HL-60/S4 treated with phorbol 12-myristate 13-acetate at 8.2 ng/mL for 4 days and 3 days (cell line): ENCODE results near the gene KRTAP3-1.
"Not testable (repeated sequence)": the region's sequence is repeated elsewhere in the genome, so short reads cannot be mapped to it uniquely, and the experiment has no call there.

Experiments used
- in situ Hi-C: fragments of 300-500 bp; cut with MboI; formaldehyde crosslinking; loops from 2 replicates; pipeline ENCODE4 v1.15.0; 2022; ENCODE audit warnings: low sequenced_read_pairs

Gene KRTAP3-1

DNA sequence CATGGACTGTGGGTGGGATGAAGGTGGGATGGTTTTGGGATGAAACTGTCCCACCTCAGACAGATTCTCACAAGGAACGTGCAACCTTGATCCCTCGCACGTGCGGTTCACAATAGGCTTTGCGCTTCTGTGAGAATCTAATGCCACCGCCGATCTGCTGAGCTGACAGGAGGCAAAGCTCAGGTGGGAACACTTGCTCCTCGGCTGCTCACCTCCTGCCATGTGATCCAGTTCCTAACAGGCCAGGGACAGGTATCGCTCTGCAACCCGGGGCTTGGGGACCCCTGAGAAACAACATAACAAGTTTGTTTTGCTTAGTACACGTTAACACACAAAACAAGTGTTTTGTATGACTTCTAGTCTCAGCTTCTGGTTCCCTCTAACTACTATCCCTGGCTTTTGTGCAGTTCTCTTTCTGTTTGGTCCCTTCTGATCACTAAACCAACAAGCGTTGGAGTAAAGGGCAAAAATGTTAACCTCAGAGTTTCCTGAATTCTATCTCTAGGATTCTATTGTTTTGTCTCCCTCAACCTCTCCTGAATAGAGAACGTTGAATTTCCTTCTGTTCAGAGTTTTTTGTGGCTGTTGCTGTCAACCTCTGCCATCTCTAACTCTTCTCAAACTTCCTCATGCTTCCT lies 7.8 kb upstream of the KRTAP3-1 start:
- in situ Hi-C loops, result no loop called here

DNA sequence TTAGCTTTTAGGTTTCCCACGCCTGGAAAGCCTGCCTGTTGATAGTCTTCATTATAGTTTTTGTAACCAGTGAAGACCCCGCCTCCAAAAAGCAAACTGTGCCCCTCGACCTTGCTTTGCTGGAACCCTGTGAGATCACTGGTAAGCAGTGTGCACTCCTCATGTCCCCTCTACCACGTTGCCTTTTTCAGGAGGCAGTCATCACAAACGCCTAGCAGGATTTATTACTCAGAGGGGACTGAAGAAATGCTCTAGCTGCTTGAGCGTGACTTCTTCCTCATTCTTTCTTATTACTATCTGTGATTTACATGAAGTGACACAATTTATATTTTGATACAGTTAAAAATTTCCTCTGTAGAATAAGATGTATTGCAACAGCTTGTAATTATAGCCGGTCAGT lies 6.5 kb upstream of the KRTAP3-1 start:
- in situ Hi-C loops, result no loop called here

GRCh38 chr17:41013606-41014005 lies 4.7 kb upstream of the KRTAP3-1 start:
- in situ Hi-C loops, result no loop called here

DNA sequence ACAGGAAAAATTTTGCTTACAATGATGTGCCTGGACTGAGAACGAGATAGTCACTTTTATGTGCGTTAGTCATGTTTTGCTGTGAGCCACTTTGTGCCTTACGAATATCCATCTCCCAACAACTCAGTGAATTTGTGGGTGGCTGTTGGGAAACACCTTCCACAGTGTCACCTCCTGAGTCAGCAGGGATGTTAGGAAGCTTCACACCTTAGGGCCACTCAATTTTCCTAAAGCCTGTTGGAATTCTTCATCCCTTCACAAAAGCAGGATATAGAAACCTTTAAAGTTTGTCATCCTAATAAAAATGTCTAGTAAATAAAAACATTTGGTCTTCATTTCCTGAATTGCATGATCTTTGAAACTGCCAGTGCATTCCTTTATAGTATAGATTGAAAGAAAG lies 4.3 kb upstream of the KRTAP3-1 start:
- in situ Hi-C loops, result no loop called here

DNA sequence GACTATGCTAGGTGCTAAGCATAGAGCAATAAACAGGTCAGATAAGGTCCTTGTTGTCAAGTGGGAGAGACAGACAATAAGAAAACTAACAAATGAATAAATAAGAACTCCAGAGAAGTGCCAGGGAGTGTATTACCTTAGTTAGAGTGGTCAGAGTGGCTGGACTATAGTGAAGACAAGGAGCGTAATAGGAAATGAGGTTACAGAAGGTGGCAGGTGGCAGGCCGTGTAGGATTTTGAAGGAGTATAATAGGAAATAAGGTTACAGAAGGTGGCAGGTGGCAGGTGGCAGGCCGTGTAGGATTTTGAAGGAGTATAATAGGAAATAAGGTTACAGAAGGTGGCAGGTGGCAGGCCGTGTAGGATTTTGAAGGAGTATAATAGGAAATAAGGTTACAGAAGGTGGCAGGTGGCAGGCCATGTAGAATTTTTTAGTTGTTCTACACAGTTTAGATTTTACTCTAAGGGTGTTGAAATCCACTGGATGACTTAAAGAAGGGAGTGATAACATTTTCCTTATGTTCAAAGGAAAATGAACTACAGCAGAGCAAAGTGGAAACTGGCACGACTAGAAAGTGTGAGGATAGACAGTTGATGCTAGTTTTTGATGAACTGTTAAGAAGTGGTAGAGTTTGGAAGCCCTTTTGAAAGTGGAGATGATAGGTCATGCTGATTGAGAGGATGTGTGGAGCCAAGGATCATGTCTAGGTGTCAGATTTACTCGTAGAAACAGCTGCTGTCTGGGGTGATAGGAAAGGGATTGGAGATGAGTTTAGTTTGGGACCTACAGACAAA lies 3.6 kb upstream of the KRTAP3-1 start:
- in situ Hi-C loops, result no loop called here

DNA sequence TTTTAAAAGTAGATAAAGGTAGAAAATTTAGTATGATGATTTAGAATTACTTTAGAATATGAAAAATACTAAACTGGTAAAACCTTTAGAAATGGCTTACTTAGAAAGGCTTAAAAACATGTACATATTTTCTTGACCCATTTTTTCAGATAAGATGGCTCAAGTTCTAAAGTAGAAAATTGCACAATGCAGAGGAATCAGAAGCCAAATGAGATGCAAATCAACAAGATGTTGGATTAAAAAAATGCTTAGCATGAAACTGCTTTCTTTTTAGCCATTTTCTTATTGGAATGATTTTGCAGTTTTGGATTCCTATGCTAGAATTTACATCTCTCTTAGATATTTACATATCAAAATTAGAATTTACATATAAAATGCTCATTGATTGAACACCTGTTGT lies 1.5 kb upstream of the KRTAP3-1 start:
- in situ Hi-C loops, result no loop called here

DNA sequence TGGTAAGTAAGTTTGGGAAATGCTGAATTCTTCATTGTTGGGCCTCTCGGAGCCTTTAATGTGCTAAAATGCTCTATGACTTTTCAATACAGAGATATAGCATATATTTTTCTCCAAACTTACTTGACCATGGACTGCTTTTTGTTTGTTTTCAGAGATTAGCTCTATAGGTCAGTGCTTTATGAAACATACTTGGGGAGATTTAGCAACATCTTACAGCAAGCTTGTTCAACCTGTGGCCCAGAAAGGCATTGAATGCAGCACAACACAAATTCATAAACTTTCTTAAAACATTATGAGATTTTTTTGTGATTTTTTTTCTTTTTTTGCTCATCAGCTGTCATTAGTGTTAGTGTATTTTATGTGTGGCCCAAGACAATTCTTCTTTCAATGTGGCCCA lies 1.0 kb upstream of the KRTAP3-1 start:
- in situ Hi-C loops, result no loop called here

DNA sequence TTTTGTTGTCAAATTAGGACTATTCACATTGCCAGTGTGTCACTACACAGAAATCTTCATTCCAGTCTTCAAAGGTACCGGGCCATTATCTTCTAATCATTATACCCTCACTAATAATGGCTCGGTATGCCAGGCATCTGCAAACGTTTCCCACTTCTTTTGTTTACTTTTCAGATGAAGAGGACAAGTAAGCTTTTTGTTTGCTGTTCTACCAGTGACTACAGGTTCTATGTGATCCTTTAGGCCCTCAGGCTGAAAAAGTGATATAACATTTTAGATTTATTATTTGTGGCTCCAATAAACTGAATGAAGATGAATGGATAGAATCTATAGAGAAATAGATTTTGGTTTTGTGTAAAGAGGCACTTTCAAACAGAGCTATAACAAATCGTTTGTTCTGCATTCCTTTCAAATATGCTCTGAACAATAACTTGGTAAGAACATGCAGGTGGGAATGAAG lies 403 bp upstream of the KRTAP3-1 start:
- in situ Hi-C loops, result no loop called here

DNA sequence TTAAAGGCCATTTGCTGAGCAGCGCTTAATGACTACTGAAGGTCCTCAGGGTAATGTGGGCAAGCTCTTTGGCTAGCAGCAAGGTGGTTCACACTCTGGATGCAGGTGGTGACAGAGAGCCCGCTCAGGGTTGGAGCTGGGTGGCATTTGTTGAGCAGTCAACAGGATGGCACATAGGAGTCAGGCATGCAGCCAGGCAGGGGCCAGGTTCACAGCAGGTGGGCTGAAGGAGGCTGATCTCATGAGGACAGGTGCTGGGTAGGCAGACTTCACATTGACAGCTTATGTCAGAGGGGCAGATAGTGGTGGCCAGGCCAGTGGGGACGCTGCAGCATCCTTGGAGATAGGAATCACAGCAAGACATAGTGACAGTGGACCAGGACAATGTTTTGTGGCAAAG lies 4.5 kb downstream of the KRTAP3-1 start:
- in situ Hi-C loops, result no loop called here

DNA sequence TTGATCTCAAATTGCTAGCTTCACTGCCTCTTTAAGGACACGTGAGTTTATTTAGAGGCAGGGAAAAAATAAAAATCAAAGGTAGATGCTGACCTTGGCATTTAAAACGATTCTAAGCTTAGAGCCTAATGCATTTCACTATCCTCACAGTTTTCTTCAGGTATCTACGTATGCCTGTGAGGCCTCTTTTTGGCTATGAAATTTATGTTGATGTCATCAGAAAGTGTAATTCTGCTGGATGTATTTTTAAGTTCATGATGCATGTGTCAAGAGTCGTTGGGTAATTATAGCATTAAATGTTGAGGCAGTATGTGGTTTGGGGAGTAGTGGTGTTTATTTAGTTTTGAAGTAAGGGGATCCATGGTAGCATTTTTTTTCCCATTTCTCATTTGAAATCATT lies 5.0 kb downstream of the KRTAP3-1 start:
- in situ Hi-C loops, result no loop called here

DNA sequence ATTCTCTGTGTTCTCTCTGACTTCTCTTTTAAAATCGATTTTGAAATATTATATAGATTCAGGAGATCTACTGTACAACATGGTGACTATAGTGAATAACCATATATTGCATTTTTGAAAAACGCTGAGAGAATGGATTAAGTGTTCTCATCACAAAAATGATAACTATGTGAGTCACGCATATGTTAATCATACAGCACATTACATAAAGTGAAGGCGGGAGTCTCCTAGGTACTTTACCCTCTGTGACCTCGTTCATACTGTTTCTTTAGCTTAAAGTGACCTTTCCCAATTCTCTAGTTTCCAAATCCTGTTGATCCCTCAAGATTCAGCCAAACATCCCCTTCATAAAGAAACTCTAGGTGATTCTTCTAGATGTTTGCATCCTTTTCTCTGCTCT lies 6.1 kb downstream of the KRTAP3-1 start:
- in situ Hi-C loops, result no loop called here

GRCh38 chr17:41001795-41002194 lies 7.1 kb downstream of the KRTAP3-1 start:
- in situ Hi-C loops, result no loop called here

- in situ Hi-C loops, result not testable (repeated sequence)
Observed at GRCh38 chr17:40999563-40999962, 9.4 kb downstream of the KRTAP3-1 start, which contains the start of gene KRTAP3-2. TSS of gene KRTAP3-2 (minus strand) at chr17:40999906. CDS start at chr17:40999853, 53 bp downstream.

GRCh38 chr17:40997361-40997760 lies 11.6 kb downstream of the KRTAP3-1 start:
- in situ Hi-C loops, result no loop called here

- in situ Hi-C loops, result no loop called here
Observed at GRCh38 chr17:40996829-40997228, 12.1 kb downstream of the KRTAP3-1 start.

- in situ Hi-C loops, result no loop called here
Observed at GRCh38 chr17:40995116-40995515, 13.8 kb downstream of the KRTAP3-1 start.

DNA sequence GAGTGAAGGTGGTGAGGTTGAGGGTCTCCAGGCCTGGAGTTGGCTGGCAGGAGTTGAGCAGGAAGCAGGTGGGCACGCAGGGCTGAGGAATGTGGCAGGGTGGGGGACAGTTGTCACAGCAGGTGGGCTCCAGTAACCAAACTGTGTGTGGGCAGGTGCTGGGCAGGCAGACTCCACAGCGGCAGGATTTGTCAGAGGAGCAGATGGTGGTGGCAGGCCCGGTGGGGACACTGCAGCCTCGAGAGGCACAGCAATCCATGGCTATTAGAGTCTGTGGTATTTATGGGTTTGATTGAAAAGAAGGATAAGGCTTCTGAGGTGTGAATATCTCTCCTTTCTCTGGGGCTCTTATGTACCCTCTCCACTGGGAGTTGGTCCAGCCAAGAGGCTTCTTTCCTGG lies 15.1 kb downstream of the KRTAP3-1 start, which contains the start of gene KRTAP3-3:
Gene KRTAP3-3, minus strand, starts transcription at position 326 of the 400 bp plus-strand sequence. Its CDS starts 67 bp downstream, at position 259.
- in situ Hi-C loops, result no loop called here

DNA sequence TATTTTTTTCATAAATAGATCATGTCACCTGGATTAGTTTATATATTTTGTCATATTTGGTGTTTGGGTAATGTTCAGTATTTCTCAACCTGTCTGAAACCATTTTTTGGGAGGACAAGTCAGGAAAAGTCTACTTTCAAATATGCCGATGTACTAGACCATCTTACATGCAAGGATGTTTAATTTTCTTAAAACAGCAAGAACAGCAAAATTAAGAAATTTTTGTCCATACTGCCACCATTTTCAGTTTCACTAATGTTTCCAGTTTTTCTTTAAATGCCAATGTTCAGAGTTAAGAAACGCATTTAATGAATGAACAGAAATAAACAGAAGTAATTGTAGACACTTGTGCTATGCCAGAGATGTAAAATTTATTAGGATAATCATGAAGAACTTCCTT lies 15.8 kb downstream of the KRTAP3-1 start:
- in situ Hi-C loops, result no loop called here

DNA sequence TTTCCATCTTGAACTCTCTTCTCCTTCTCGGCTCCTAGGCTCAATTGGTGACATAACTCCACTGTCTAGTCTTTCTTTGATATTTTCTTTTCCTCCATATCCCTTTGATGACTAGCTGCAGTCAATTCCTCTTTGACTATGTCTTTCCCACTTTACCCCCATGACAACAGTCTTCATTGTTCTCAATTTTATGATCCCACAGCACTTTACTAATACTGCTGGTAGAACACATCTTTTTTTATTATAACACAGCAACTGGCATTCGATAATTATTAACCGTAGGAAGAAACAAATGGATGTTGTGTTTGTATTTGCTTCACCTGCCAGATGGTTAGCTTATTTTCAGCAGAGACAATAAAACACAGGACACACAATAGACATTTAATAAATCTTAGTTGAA lies 16.3 kb downstream of the KRTAP3-1 start:
- in situ Hi-C loops, result no loop called here

DNA sequence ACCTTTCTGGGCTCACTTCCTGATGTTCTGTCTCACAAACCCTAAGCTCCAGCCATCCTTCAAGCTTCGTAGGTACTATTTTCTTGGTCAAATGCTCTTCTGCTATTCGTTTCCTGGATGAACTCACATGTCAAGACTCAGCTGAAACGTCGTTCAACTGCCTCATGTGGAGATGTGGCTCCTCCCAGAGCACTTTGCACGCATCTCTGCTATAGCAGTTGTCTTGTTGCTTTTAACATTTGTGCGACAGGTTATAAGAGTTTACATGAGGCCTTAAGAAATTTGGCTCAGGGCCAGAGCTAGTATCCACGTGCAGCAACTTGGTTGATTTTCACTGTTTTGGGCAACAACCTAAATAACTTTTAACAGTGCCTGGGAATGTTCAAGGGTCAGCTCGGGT lies 22.0 kb downstream of the KRTAP3-1 start:
- in situ Hi-C loops, result no loop called here

DNA sequence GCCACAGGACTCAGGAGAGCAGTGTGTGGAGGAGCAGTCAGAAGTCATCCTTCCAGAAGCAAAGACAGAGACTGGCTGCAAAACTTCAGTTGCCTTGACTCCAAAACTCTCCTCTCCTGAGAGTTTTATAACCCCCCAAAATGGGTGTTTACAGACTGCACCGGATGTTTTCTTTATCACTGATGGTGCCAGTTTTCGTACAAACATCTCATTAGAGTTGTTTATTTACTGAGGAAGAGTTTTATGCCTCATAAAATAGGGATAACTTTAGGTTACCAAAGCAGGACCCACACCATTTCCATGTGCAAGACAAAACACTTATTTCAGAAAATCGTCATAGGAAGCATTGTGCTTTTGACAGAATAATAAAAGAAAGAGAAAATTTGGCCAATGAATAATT lies 24.7 kb downstream of the KRTAP3-1 start, which contains the start of gene KRT40:
Gene KRT40, minus strand, starts transcription at position 101 of the 400 bp plus-strand sequence. Its CDS starts 53 bp downstream, at position 48.
- in situ Hi-C loops, result no loop called here

GRCh38 chr17:40981115-40981514 lies 27.8 kb downstream of the KRTAP3-1 start:
- in situ Hi-C loops, result no loop called here
